Sigmoid colon (tissue), 3 donors: ENCODE measurements around the gene CX3CL1.
"Not testable (repeated sequence)": the region's sequence is repeated elsewhere in the genome, so short reads cannot be mapped to it uniquely, and the experiment has no call there.

Experiments
- CTCF ChIP-seq, 4 experiments: fragments of 450-650 bp in 3 of 4; fragments of 200-600 bp in 1 of 4; IDR thresholded peaks; one replicate each; pipeline ENCODE4 v1.5.1; 2016 to 2019; ENCODE audit warnings: antibody characterized with exemption in 4 of 4, mild to moderate bottlenecking in 3 of 4, moderate library complexity in 2 of 4
- POLR2A ChIP-seq, 2 donors: fragments of 450-650 bp; IDR thresholded peaks; one replicate each; pipeline ENCODE4 v1.6.1; 2016; ENCODE audit warnings: antibody characterized with exemption in 2 of 2, mild to moderate bottlenecking in 2 of 2, moderate library complexity in 2 of 2

GRCh38 chr16:57344094-57344493, 28.2 kb upstream of the CX3CL1 start:
- TF ChIP-seq CTCF, POLR2A (IDR thresholded peaks at IDR 0.05): not testable (repeated sequence)
